H9 (cell line): ENCODE data around the gene MAPK4. TPM values are rescaled to one million over a fixed set of nuclear protein-coding genes. Genes with fewer than 3 reads are reported as not detected.

Experiments
- DNase-seq: peaks from one replicate; pipeline ENCODE4 v3.0.0-alpha.2; 2017
- H2AFZ ChIP-seq: one replicate; pipeline ENCODE4 v1.6.1; 2013; ENCODE audit warnings: mild to moderate bottlenecking, low read length, control low read depth, moderate library complexity
- H2AK5ac ChIP-seq: 2 replicates; pipeline ENCODE4 v1.6.1; 2013; ENCODE audit warnings: low read length, control low read depth, mixed read lengths; ENCODE audit not compliant: insufficient read length
- H2BK120ac ChIP-seq: one replicate; pipeline ENCODE4 v1.6.1; 2013; ENCODE audit warnings: low read depth, mild to moderate bottlenecking, low read length, control low read depth, inconsistent platforms; ENCODE audit not compliant: poor library complexity, severe bottlenecking
- H2BK12ac ChIP-seq: 2 replicates; pipeline ENCODE4 v1.6.1; 2013; ENCODE audit warnings: low read length, control low read depth, mixed read lengths, low read depth; ENCODE audit not compliant: insufficient read length
- H2BK15ac ChIP-seq: 2 replicates; pipeline ENCODE4 v1.6.1; 2013; ENCODE audit warnings: low read depth, low read length, control low read depth
- H2BK20ac ChIP-seq: one replicate; pipeline ENCODE4 v1.6.1; 2013; ENCODE audit warnings: low read depth, mild to moderate bottlenecking, low read length, control low read depth, inconsistent platforms; ENCODE audit not compliant: poor library complexity, severe bottlenecking
- H2BK5ac ChIP-seq: 2 replicates; pipeline ENCODE4 v1.6.1; 2013; ENCODE audit warnings: low read length, control low read depth, mixed read lengths; ENCODE audit not compliant: insufficient read length
- H3K14ac ChIP-seq: 2 replicates; pipeline ENCODE4 v1.6.1; 2013; ENCODE audit warnings: low read length, control low read depth; ENCODE audit not compliant: insufficient read depth
- H3K18ac ChIP-seq: 2 replicates; pipeline ENCODE4 v1.6.1; 2013; ENCODE audit warnings: low read depth, mild to moderate bottlenecking, mixed read lengths, low read length, control low read depth; ENCODE audit not compliant: insufficient read length
- H3K23ac ChIP-seq: 2 replicates; pipeline ENCODE4 v1.6.1; 2013; ENCODE audit warnings: low read length, control low read depth, mixed read lengths, low read depth; ENCODE audit not compliant: insufficient read length
- H3K23me2 ChIP-seq: 2 replicates; pipeline ENCODE4 v1.6.1; 2013; ENCODE audit warnings: low read depth, mild to moderate bottlenecking, mixed read lengths, low read length, control low read depth; ENCODE audit not compliant: insufficient read length, poor library complexity, severe bottlenecking
- H3K27ac ChIP-seq: 2 replicates; pipeline ENCODE4 v1.5.1; 2013; ENCODE audit warnings: low read length, control low read depth, mixed read lengths, low read depth; ENCODE audit not compliant: insufficient read length
- H3K27me3 ChIP-seq: 2 replicates; pipeline ENCODE4 v1.6.1; 2013; ENCODE audit warnings: low read length, control low read depth, inconsistent platforms; ENCODE audit not compliant: insufficient read depth
- H3K4ac ChIP-seq: 2 replicates; pipeline ENCODE4 v1.6.1; 2013; ENCODE audit warnings: low read depth, mild to moderate bottlenecking, control low read depth, inconsistent platforms, low read length, moderate library complexity
- H3K4me1 ChIP-seq: 2 replicates; pipeline ENCODE4 v1.6.1; 2013; ENCODE audit warnings: low read length, control low read depth, inconsistent platforms; ENCODE audit not compliant: insufficient read depth
- H3K4me2 ChIP-seq: 2 replicates; pipeline ENCODE4 v1.6.1; 2013; ENCODE audit warnings: low read length, control low read depth, mixed read lengths; ENCODE audit not compliant: insufficient read length, insufficient read depth
- H3K56ac ChIP-seq: 2 replicates; pipeline ENCODE4 v1.6.1; 2013; ENCODE audit warnings: low read depth, mild to moderate bottlenecking, mixed read lengths, low read length, control low read depth; ENCODE audit not compliant: insufficient read length
- H3K79me1 ChIP-seq: 2 replicates; pipeline ENCODE4 v1.6.1; 2013; ENCODE audit warnings: low read depth, mild to moderate bottlenecking, moderate library complexity, low read length, control low read depth, inconsistent platforms; ENCODE audit not compliant: insufficient read depth, poor library complexity, severe bottlenecking
- H3K79me2 ChIP-seq: 2 replicates; pipeline ENCODE4 v1.6.1; 2013; ENCODE audit warnings: low read length, control low read depth, inconsistent platforms; ENCODE audit not compliant: insufficient read depth
- H3K9ac ChIP-seq: 2 replicates; pipeline ENCODE4 v1.6.1; 2013; ENCODE audit warnings: low read length, control low read depth, mixed read lengths; ENCODE audit not compliant: insufficient read length; ENCODE audit errors: extremely low read depth
- H3K9me3 ChIP-seq: one replicate; pipeline ENCODE4 v1.6.1; 2013; ENCODE audit warnings: low read depth, low read length, inconsistent platforms; ENCODE audit not compliant: control insufficient read depth
- H3T11ph ChIP-seq: one replicate; pipeline ENCODE4 v1.6.1; 2013; ENCODE audit warnings: mild to moderate bottlenecking, low read length, control low read depth, inconsistent platforms
- H4K20me1 ChIP-seq: one replicate; pipeline ENCODE4 v1.6.1; 2013; ENCODE audit not compliant: control insufficient read depth, insufficient read length, insufficient read depth
- H4K5ac ChIP-seq: 2 replicates; pipeline ENCODE4 v1.6.1; 2013; ENCODE audit warnings: low read depth, mild to moderate bottlenecking, mixed read lengths, low read length, control low read depth; ENCODE audit not compliant: insufficient read length
- H4K8ac ChIP-seq: replicated peaks from 2 replicates; pipeline ENCODE4 v1.6.1; 2013; ENCODE audit warnings: low read length, control low read depth, mixed read lengths, low read depth; ENCODE audit not compliant: insufficient read length
- H4K91ac ChIP-seq: 2 replicates; pipeline ENCODE4 v1.6.1; 2013; ENCODE audit warnings: low read depth, mild to moderate bottlenecking, moderate library complexity, mixed read lengths, low read length, control low read depth; ENCODE audit not compliant: insufficient read length
- H3K27ac Mint-ChIP-seq, 3 experiments: 2 replicates in 2 of 3; 3 replicates in 1 of 3; pipeline ENCODE4 v1.8.0; 2020 to 2021; ENCODE audit warnings: mixed read lengths in 3 of 3, mild to moderate bottlenecking in 1 of 3, moderate library complexity in 1 of 3
- H3K27me3 Mint-ChIP-seq: 2 replicates; pipeline ENCODE4 v1.8.0; 2021; ENCODE audit warnings: low read depth, mild to moderate bottlenecking, moderate library complexity, mixed read lengths
- H3K36me3 Mint-ChIP-seq, 3 experiments: 2 replicates in 2 of 3; 3 replicates in 1 of 3; pipeline ENCODE4 v1.8.0; 2020 to 2021; ENCODE audit warnings: low read depth in 3 of 3, mixed read lengths in 3 of 3; ENCODE audit not compliant: insufficient read depth in 1 of 3
- H3K4me1 Mint-ChIP-seq, 2 experiments: 2 replicates each; pipeline ENCODE4 v1.8.0; 2020; ENCODE audit warnings: mixed read lengths in 2 of 2
- H3K4me3 Mint-ChIP-seq, 2 experiments: 2 replicates in 1 of 2; 3 replicates in 1 of 2; pipeline ENCODE4 v1.8.0; 2020 to 2021; ENCODE audit warnings: mild to moderate bottlenecking in 2 of 2, mixed read lengths in 2 of 2, moderate library complexity in 1 of 2
- H3K9me3 Mint-ChIP-seq, 2 experiments: 2 replicates in 1 of 2; 3 replicates in 1 of 2; pipeline ENCODE4 v1.8.0; 2020; ENCODE audit warnings: mild to moderate bottlenecking in 2 of 2, mixed read lengths in 2 of 2, moderate library complexity in 1 of 2
- CTCF ChIP-seq: fragments of 200-600 bp; sonication (generic); conservative IDR thresholded peaks from 3 replicates; pipeline ENCODE4 v1.8.0; 2021; ENCODE audit warnings: antibody characterized with exemption, mild to moderate bottlenecking
- WGBS: extraction: QIAGEN DNeasy Blood & Tissue Kit; methylation state at CpG from one replicate; pipeline ENCODE4 v1.1.7; 2013; ENCODE audit warnings: missing lambda C conversion rate, low lambda C conversion rate, mixed read lengths; ENCODE audit not compliant: insufficient read length; ENCODE audit errors: extremely low coverage; 5-methylcytosine and 5-hydroxymethylcytosine counted together
- total RNA-seq: library from RNA; stranded (reverse); gene quantifications from 2 replicates; pipeline ENCODE4 v1.2.1, GENCODE V29; 2021

MAPK4 gene
- total RNA-seq, 1 experiment from 2014 or later, result 1.6 TPM

GRCh38 chr18:50757358-50757757, 197.5 kb downstream of the MAPK4 start:
- Histone ChIP-seq H3K27ac (no peak overlapping the region), H2AFZ (no peak overlapping the region)
- no CpG with 5 or more reads among the region's 7 CpGs for WGBS

More at GRCh38 chr18:50757358-50757757, 197.5 kb downstream of the MAPK4 start:
- H3K4me1 Mint-ChIP-seq, result no peaks in the 10 kb centered on the region
- no peak for TF ChIP-seq CTCF
- no peak for DNase-seq
- H2BK5ac ChIP-seq, result no peak overlapping the region
- H3K27ac Mint-ChIP-seq, result no peak overlapping the region
- H3K56ac ChIP-seq, result no peak overlapping the region
- no peak overlapping the region for H3K23ac ChIP-seq
- no peak overlapping the region for H4K91ac ChIP-seq
- no peak overlapping the region for H2BK15ac ChIP-seq
- H3K18ac ChIP-seq, result no peak overlapping the region
- H3K36me3 Mint-ChIP-seq, result 0 out of 7 replicates have a peak, but pooled peaks cover 0 to 6% (median 0%) of the 10 kb centered on the region in 3 experiments
- peaks cover 13% of the 10 kb centered on the region for H3K27me3 Mint-ChIP-seq
- H3K4ac ChIP-seq, result no peak overlapping the region
- no peak overlapping the region for H2BK20ac ChIP-seq
- H3T11ph ChIP-seq, result no peak overlapping the region
- no peak overlapping the region for H2AK5ac ChIP-seq
- H3K4me1 ChIP-seq, result no peaks in the 10 kb centered on the region
- no peak overlapping the region for H3K9ac ChIP-seq
- H3K79me2 ChIP-seq, result no peaks in the 10 kb centered on the region
- no peak overlapping the region for H2BK120ac ChIP-seq
- no peaks in the 10 kb centered on the region for H3K27me3 ChIP-seq
- H3K4me2 ChIP-seq, result no peak overlapping the region
- H3K4me3 Mint-ChIP-seq, result no peak overlapping the region
- H4K8ac ChIP-seq, result no peak overlapping the region
- no peaks in the 10 kb centered on the region for H3K79me1 ChIP-seq
- no peaks in the 10 kb centered on the region for H3K23me2 ChIP-seq
- peaks cover 2% of the 10 kb centered on the region in 2 experiments; a peak in 3 of 5 replicates for H3K9me3 Mint-ChIP-seq
- no peaks in the 10 kb centered on the region for H3K9me3 ChIP-seq
- H2BK12ac ChIP-seq, result no peak overlapping the region
- no peak overlapping the region for H4K5ac ChIP-seq
- H4K20me1 ChIP-seq, result no peaks in the 10 kb centered on the region
- no peak overlapping the region for H3K14ac ChIP-seq
